ENCODE data around the gene KMT2C. TPM values are rescaled to one million over a fixed set of nuclear protein-coding genes. Genes with fewer than 3 reads are reported as not detected.

Gene KMT2C
- total RNA-seq, 1 donor from 2014 or later, result 71.8 TPM

- peaks cover 7% of the 10 kb centered on the region for H3K4me1 Mint-ChIP-seq (ENCODE audit: unreplicated experiment)
- DNase-seq (ENCODE audit: extremely low spot score, unreplicated experiment), result no peak
- no peak for TF ChIP-seq CTCF (IDR thresholded peaks at IDR 0.05)
- H3K27ac Mint-ChIP-seq (ENCODE audit: unreplicated experiment), result no peak overlapping the region
- no peak overlapping the region for H3K4me3 Mint-ChIP-seq (ENCODE audit: unreplicated experiment)
- peaks cover 30% of the 10 kb centered on the region for H3K36me3 Mint-ChIP-seq (ENCODE audit: unreplicated experiment)
- peaks cover 6% of the 10 kb centered on the region for H3K9me3 Mint-ChIP-seq (ENCODE audit: unreplicated experiment)
- no peaks in the 10 kb centered on the region for H3K27me3 Mint-ChIP-seq (ENCODE audit: unreplicated experiment)
These were observed 87.9 kb downstream of the KMT2C start for GRCh38 chr7:152347888-152348287.

GRCh38 chr7:152344253-152344652 lies 91.5 kb downstream of the KMT2C start:
- no peaks in the 10 kb centered on the region for H3K27me3 Mint-ChIP-seq (ENCODE audit: unreplicated experiment)
- no peak for TF ChIP-seq CTCF (IDR thresholded peaks at IDR 0.05)
- H3K4me1 Mint-ChIP-seq (ENCODE audit: unreplicated experiment), result peaks cover 5% of the 10 kb centered on the region
- H3K27ac Mint-ChIP-seq (ENCODE audit: unreplicated experiment), result no peak overlapping the region
- H3K4me3 Mint-ChIP-seq (ENCODE audit: unreplicated experiment), result no peak overlapping the region
- H3K36me3 Mint-ChIP-seq (ENCODE audit: unreplicated experiment), result peaks cover 14% of the 10 kb centered on the region
- H3K9me3 Mint-ChIP-seq (ENCODE audit: unreplicated experiment), result peaks cover 6% of the 10 kb centered on the region
- no peak for DNase-seq (ENCODE audit: extremely low spot score, unreplicated experiment)

- no peak for DNase-seq (ENCODE audit: extremely low spot score, unreplicated experiment)
- Mint-ChIP-seq H3K27me3 (ENCODE audit: unreplicated experiment) (no peaks in the 10 kb centered on the region), H3K36me3 (ENCODE audit: unreplicated experiment) (peaks cover 4% of the 10 kb centered on the region), H3K27ac (ENCODE audit: unreplicated experiment) (no peak overlapping the region), H3K9me3 (ENCODE audit: unreplicated experiment) (peaks cover 2% of the 10 kb centered on the region), H3K4me1 (ENCODE audit: unreplicated experiment) (peaks cover 5% of the 10 kb centered on the region), H3K4me3 (ENCODE audit: unreplicated experiment) (no peak overlapping the region)
- no peak for TF ChIP-seq CTCF (IDR thresholded peaks at IDR 0.05)
These were observed 93.0 kb downstream of the KMT2C start for GRCh38 chr7:152342796-152343195.

- Mint-ChIP-seq H3K4me3 (ENCODE audit: unreplicated experiment) (no peak overlapping the region), H3K27ac (ENCODE audit: unreplicated experiment) (no peak overlapping the region), H3K9me3 (ENCODE audit: unreplicated experiment) (no peaks in the 10 kb centered on the region), H3K4me1 (ENCODE audit: unreplicated experiment) (peaks cover 9% of the 10 kb centered on the region), H3K36me3 (ENCODE audit: unreplicated experiment) (no peaks in the 10 kb centered on the region), H3K27me3 (ENCODE audit: unreplicated experiment) (no peaks in the 10 kb centered on the region)
- DNase-seq (ENCODE audit: extremely low spot score, unreplicated experiment), result no peak
- no peak for TF ChIP-seq CTCF (IDR thresholded peaks at IDR 0.05)
These were observed 93.9 kb downstream of the KMT2C start for GRCh38 chr7:152341914-152342236.

GRCh38 chr7:152341039-152341913 lies 94.5 kb downstream of the KMT2C start:
- Mint-ChIP-seq H3K27ac (ENCODE audit: unreplicated experiment) (peak overlapping the region; percentile 15), H3K9me3 (ENCODE audit: unreplicated experiment) (no peaks in the 10 kb centered on the region), H3K4me1 (ENCODE audit: unreplicated experiment) (peaks cover 14% of the 10 kb centered on the region), H3K4me3 (ENCODE audit: unreplicated experiment) (no peak overlapping the region), H3K27me3 (ENCODE audit: unreplicated experiment) (no peaks in the 10 kb centered on the region), H3K36me3 (ENCODE audit: unreplicated experiment) (no peaks in the 10 kb centered on the region)
- peak; percentile 67 for TF ChIP-seq CTCF (IDR thresholded peaks at IDR 0.05)
- no peak for DNase-seq (ENCODE audit: extremely low spot score, unreplicated experiment)
